GM21447 (cell line): ENCODE data around the gene OPCML.

Experiments
- ATAC-seq: cut with Tn5 transposase; IDR thresholded peaks from one replicate; pipeline ENCODE4 v1.9.1; 2021; ENCODE audit not compliant: unreplicated experiment

Gene OPCML

GRCh38 chr11:132994966-132995365 lies 537.3 kb downstream of the OPCML start:
- ATAC-seq = no peak

GRCh38 chr11:132993991-132994502 lies 538.3 kb downstream of the OPCML start:
- no peak for ATAC-seq

- ATAC-seq = no peak
Measured at GRCh38 chr11:132992838-132993631, 539.3 kb downstream of the OPCML start.

- ATAC-seq = no peak
Measured at GRCh38 chr11:132988411-132988810, 543.9 kb downstream of the OPCML start.

GRCh38 chr11:132987936-132988335 lies 544.4 kb downstream of the OPCML start:
- ATAC-seq = no peak

GRCh38 chr11:132983641-132983978 lies 548.7 kb downstream of the OPCML start:
- no peak for ATAC-seq

- no peak for ATAC-seq
Measured at GRCh38 chr11:132982772-132983640, 549.3 kb downstream of the OPCML start.

- ATAC-seq = no peak
Measured at GRCh38 chr11:132981131-132981956, 551.0 kb downstream of the OPCML start.

DNA sequence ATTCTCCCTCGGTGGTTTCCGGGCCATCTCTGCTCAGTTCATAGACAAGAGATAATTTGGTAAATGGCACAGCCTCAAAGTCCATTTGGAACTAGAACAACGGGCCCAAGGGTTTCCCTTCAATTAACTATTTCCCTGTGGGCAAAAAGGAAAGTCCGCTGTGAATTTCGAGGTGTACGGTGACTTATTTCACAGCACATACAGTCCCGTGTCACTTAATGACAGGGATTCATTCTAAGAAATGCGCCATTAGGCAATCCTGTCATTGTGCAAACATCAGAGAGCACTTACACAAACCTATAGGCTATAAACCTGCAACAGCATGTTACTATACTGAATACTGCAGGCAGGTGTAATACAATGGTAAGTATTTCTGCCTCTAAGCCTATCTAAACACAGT lies 551.6 kb downstream of the OPCML start:
- no peak for ATAC-seq

DNA sequence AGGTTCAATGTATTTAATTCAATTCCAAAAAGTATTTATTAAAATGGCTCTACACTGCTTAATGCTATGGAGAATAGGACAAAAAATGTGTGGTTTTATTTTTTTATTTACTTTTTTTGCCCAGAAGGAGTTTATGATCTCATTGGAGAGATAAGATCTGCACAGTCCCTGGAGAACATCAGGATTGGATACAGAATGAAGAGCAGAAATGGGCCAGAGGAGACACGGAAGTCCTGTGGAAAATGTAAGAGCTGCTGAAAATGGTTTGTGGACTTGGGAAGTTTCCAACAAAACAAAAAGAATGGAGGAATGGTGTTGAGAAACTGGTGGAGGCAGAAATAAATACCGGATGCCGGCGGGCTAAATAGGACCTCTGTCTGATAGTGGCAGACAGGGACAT lies 554.6 kb downstream of the OPCML start:
- no peak for ATAC-seq

DNA sequence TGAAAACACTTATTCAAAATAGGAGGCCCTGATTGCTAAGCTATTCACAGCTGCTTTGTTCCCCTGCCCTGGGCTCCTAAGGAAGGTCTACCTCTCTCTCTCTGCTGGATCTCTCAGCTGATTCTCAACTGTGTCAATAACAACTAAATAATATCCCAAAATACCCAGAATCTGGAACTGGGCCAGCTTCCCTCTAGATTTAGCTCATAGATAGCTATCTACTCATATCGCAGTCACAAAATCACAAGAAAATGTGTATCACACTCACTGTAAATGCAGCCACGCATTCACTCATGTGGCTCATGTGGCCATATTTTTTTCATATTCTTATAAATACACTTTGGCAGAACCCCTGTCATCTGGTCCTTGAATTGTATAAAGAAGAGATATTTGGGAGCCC lies 555.1 kb downstream of the OPCML start:
- no peak for ATAC-seq

GRCh38 chr11:132976115-132976514 lies 556.2 kb downstream of the OPCML start:
- no peak for ATAC-seq

GRCh38 chr11:132973686-132974085 lies 558.6 kb downstream of the OPCML start:
- no peak for ATAC-seq

GRCh38 chr11:132972565-132972964 lies 559.7 kb downstream of the OPCML start:
- ATAC-seq = no peak

DNA sequence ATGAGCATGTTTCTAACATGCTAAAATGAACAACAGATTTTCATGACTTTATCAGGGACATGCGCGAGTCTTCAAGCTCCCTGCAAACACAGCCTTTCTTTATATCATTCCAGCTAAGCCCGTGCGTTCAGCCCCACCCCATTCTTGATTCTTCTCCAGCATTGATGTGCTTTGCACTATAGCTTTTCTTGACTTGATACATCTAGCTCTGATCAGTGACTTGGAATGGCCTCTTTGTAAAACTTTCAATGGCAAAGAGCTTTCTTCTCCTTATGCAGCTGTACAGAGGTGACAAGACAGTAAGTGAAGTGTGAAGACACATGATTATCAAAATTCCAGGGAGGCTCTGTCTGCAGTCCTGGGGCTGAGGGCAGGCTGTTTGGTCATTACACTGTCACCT lies 561.0 kb downstream of the OPCML start:
- ATAC-seq = no peak

GRCh38 chr11:132969892-132970291 lies 562.4 kb downstream of the OPCML start:
- ATAC-seq = no peak

GRCh38 chr11:132962041-132962440 lies 570.3 kb downstream of the OPCML start:
- no peak for ATAC-seq

- ATAC-seq = no peak
Measured at GRCh38 chr11:132961453-132961852, 570.8 kb downstream of the OPCML start.

DNA sequence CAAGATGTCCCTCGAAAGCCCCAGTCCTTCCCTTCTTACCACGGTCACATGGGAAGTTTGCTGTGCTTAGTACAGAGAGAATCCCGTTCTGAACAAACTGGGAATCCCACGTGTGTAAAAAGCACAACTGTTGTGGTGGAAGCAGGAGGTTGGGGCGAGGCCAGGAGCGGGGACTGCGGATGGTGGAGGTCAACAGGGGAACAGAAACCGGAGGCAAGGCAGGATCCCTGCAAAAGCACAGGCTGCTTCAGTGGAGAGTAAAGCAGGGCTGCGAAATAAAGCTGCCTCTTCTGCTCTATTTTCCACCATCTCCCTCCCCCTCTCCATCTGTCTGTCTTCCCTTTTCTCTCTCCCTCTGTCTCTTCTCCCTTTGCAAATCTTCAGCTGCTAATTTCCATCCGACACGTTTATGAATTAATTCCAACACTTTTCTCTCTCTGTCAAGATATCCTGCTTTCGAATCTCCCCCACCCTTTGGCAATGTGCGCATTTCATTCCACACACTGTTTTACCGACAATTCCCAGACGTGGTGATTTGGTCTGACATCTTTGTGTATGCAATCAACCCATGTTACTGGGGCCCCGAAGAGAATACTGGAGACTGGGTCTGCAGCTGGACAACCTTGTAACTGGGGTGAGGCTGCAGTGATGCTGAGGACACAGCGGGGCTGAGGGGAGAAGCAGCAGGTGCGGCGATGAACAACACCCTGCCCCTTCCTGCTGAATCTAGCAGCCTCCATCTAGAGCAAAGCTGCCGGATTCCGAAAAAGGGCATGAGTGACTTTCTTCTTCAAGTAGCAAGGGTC lies 571.8 kb downstream of the OPCML start:
- ATAC-seq = no peak

DNA sequence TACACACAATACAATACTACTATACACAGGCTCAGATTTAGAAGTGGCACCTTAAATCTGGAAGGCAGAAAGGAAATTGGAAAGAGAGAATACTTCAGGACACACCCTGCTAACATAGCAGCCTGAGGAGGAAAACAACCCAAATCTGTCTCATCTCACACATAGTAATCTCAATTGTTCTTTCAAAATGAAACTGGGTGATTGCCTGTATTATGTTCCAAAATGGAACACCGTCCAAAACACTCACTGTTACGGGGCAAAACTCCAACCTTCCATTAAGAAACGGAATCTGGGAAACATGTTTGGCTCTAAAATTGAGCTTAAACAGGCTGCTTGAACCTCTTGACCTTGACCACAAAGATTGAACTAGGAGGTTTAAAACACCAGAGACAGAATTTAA lies 572.6 kb downstream of the OPCML start:
- no peak for ATAC-seq
